Measurements from ENCODE around the gene ING3.

DNA sequence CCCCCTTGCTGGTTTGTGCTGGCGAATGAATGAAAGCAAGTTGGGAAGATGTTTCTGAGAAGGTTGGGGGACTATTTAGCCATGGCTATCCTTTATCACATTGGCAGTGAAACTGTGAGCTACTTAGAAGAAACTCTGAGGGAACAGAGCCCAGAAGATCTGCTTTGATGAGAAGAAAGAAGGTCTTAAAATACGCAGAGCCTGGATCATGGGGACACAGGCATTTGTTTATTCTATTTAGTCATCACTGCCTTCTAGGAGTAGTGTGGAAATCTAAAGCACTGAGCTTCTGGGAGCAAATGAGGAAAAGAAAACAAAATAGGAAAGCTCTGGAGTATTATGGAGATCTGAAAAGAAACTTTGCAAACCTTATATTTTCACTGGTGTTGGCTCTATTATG, 66.4 kb downstream of the ING3 start:
- TF ChIP-seq CTCF (conservative IDR thresholded peaks at IDR 0.05; ENCODE audit: low read length), result no peak
- no peak for TF ChIP-seq EZH2phosphoT487 (IDR thresholded peaks at IDR 0.05; ENCODE audit: borderline replicate concordance)

Data from Loucy (cell line).